BJ (cell line): Measurements from ENCODE around the gene C17orf114.

Source experiments
- CTCF ChIA-PET: fragments of 350-600 bp; formaldehyde crosslinking; extraction: SDS; loops from one replicate; lab custom pipeline; 2021; ENCODE audit warnings: antibody characterized with exemption, inconsistent platforms; lab: Yijun Ruan, JAX
- POLR2A ChIA-PET: fragments of 300-600 bp; sonication (Branson Sonifier 250); formaldehyde crosslinking; extraction: SDS; loops from one replicate; lab custom pipeline; 2021; ENCODE audit warnings: antibody characterized with exemption; lab: Charles Lee
- DNase-seq: peaks from one replicate; pipeline ENCODE4 v3.0.0-alpha.2; 2011; ENCODE audit warnings: low read depth
- H3K27me3 ChIP-seq: 2 replicates; pipeline ENCODE4 v1.6.0; 2011; ENCODE audit warnings: low read length; ENCODE audit not compliant: control insufficient read depth, insufficient read depth
- H3K36me3 ChIP-seq: 2 replicates; pipeline ENCODE4 v1.5.1; 2011; ENCODE audit warnings: low read length; ENCODE audit not compliant: control insufficient read depth, insufficient read depth
- H3K4me3 ChIP-seq: 2 replicates; pipeline ENCODE4 v1.5.1; 2011; ENCODE audit warnings: low read depth, mild to moderate bottlenecking, control low read depth, low read length
- CTCF ChIP-seq: IDR thresholded peaks from 2 replicates; pipeline ENCODE4 v1.5.1; 2011; ENCODE audit warnings: low read depth, mild to moderate bottlenecking, control low read depth, inconsistent platforms, low read length, moderate library complexity; ENCODE audit not compliant: insufficient read depth

C17orf114 gene

GRCh38 chr17:4812690-4813089 lies 10.6 kb upstream of the C17orf114 start:
- TF ChIP-seq CTCF = no peak
- H3K27me3 ChIP-seq = no peaks in the 10 kb centered on the region
- ChIA-PET POLR2A (no interaction called here), CTCF (interaction anchor here (1.1 to 1.6 kb wide), 2 partner anchors 22 to 26 kb away, joined by 4 read pairs; partner anchors contain the start of gene VMO1)
- DNase-seq = no peak
- H3K4me3 ChIP-seq = no peak overlapping the region
- H3K36me3 ChIP-seq = peaks cover 32% of the 10 kb centered on the region

GRCh38 chr17:4811471-4811870 lies 9.3 kb upstream of the C17orf114 start:
- H3K27me3 ChIP-seq = no peaks in the 10 kb centered on the region
- no peak for DNase-seq
- ChIA-PET POLR2A (no interaction called here), CTCF (interaction anchor here (1.2 kb wide), 1 partner anchor 80 kb away, joined by 4 read pairs; no protein-coding TSS in a partner anchor)
- no peak for TF ChIP-seq CTCF
- no peak overlapping the region for H3K4me3 ChIP-seq
- H3K36me3 ChIP-seq = peaks cover 25% of the 10 kb centered on the region

- TF ChIP-seq CTCF = no peak
- Histone ChIP-seq H3K27me3 (no peaks in the 10 kb centered on the region), H3K36me3 (peaks cover 21% of the 10 kb centered on the region), H3K4me3 (no peak overlapping the region)
- no peak for DNase-seq
- ChIA-PET CTCF (interaction anchor here (0.9 kb wide), 1 partner anchor 92 kb away, joined by 4 read pairs; the partner anchor contains the start of gene CHRNE), POLR2A (no interaction called here)
Observed at GRCh38 chr17:4810696-4811290, 8.7 kb upstream of the C17orf114 start.

- no peak for TF ChIP-seq CTCF
- DNase-seq = no peak
- no peak overlapping the region for H3K4me3 ChIP-seq
- ChIA-PET POLR2A (no interaction called here), CTCF (interaction anchor here (0.9 to 1.7 kb wide), 2 partner anchors 10 to 18 kb away, joined by 4 to 5 read pairs; no protein-coding TSS in a partner anchor)
- no peaks in the 10 kb centered on the region for H3K27me3 ChIP-seq
- peaks cover 11% of the 10 kb centered on the region for H3K36me3 ChIP-seq
Observed at GRCh38 chr17:4808378-4808767, 6.2 kb upstream of the C17orf114 start.

GRCh38 chr17:4807605-4808377 lies 5.7 kb upstream of the C17orf114 start:
- H3K36me3 ChIP-seq = peaks cover 11% of the 10 kb centered on the region
- ChIA-PET POLR2A (no interaction called here), CTCF (interaction anchor here (0.9 to 1.7 kb wide), 3 partner anchors 11 to 73 kb away, joined by 3 to 5 read pairs (median 4); no protein-coding TSS in a partner anchor)
- DNase-seq = no peak
- no peak for TF ChIP-seq CTCF
- H3K4me3 ChIP-seq = peak overlapping the region; percentile 87
- H3K27me3 ChIP-seq = no peaks in the 10 kb centered on the region
